Measurements from ENCODE around the gene RAB3C.
A peak's percentile ranks its signal among the peaks of the same experiment; 100 is the strongest.

The RAB3C gene

DNA sequence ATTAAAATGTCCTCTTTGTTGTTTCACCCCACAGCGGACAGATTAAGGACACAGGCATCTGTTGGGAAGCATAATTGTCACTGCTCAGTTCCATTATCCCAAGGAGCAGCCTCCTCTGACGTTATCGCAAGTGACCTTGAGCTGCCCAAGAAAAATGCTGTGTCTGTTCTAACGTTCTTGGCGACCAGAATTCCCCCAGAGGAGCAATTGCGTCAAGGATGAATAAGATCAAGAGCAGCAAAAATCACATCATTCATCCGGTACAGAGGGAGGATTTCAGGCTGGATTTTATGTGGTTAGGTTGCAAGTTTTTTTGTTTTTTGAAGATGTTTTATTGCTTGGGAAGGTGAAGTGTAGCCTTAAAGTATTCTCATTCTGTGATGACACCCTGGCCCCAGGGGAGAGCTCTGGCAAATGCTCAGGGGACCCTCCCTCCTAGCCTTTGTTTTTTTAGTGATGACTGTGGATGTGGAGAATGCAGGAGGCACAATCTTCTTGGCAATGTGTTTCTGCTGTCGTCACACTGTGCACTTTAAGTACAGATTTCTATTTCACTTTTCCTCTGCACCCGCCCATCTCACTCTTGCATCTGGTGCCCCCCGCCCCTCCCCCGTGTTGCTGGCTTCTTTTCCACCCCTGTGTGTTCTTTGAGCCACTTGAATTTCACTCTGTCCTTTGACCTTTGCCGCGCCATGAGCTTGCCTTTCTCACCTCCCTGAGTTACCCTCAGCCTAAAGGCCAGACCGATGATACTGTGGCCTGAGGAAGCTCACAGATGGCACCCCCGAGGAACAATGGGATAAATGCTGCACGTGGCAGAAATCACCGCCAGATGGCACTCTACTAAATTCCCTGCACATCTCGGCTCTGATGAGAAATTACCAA is 308.5 kb downstream of the RAB3C start:
- DNase-seq, result peak; percentile 68

DNA sequence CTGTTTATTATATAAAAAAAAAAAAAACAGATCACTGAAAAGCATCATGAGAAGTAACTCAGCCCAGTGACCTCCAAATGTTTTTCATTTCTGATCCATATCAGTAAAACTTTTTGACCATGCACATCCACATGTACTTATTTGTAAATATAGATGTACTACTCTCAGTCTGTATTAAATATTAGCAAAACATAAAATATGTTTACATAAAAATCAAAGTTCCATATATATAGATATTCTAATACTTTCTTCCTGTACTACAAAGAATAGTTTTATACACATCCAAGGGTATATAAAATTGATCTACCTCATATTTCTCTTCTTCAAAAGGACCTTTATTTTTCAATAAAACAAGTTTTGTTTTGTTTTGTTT is 309.1 kb downstream of the RAB3C start:
- DNase-seq, result no peak

GRCh38 chr5:58893551-58893950 is 310.7 kb downstream of the RAB3C start:
- DNase-seq, result no peak

DNA sequence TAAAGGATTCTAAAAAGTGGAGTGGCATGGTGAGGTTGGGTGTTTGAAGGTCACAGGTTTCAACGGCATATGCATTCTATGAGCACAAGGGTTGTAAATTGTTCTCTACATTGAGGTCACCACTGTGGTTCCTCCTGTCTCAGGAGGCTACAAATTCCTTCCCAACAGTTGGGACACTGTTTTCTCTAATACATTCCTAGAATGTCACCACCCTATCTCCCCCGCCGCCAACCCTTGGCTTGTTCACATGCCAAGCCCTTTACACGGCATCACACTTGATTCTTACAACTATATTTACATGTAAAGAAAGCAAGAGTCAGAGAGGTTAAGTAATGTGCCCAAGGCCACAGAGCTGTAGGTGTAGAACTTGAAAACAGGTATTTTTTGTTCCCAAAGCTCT is 315.1 kb downstream of the RAB3C start:
- no peak for DNase-seq

DNA sequence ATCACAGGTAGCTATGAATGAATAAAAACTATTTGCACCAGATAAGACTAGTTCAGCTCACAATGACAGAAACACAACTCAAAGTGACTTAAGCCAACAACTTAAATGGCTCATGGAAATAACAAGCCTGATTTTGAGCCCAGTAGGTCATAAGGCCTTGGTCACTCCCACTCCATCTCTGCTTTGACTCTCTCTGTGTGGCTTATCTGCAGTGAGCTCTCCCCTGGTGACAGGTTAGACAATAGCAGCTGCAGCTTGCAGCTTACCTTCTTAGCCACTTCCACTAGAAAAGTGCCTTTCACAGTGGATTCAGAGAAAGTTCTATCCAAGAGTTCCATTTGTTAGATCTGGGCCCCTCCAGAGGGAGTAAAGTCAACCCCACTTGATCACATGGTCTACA is 315.7 kb downstream of the RAB3C start:
- no peak for DNase-seq

- no peak for DNase-seq
These were observed 318.4 kb downstream of the RAB3C start for GRCh38 chr5:58901271-58901670.

- DNase-seq, result no peak
These were observed 319.4 kb downstream of the RAB3C start for GRCh38 chr5:58902305-58902704.

- DNase-seq, result no peak
These were observed 319.9 kb downstream of the RAB3C start for GRCh38 chr5:58902765-58903164.

DNA sequence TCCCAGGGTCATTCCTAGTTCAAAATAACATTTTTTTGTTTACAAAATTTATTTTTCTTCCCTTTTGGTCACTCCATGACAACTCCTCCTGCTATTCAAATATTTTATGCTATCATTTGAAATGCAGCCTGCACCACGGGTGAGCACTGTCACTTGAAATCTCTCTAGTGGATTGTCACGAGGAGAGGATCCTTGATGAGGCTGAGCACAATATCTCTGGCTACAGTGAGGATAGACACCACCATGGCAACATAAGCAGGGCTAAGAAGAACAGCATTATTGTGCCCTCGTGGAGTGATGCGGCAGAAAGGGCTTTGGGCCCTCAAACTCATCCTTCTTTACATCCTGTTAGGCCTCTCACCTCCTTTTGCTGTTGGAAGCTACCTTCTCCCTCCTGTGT is 321.9 kb downstream of the RAB3C start:
- DNase-seq, result no peak

DNA sequence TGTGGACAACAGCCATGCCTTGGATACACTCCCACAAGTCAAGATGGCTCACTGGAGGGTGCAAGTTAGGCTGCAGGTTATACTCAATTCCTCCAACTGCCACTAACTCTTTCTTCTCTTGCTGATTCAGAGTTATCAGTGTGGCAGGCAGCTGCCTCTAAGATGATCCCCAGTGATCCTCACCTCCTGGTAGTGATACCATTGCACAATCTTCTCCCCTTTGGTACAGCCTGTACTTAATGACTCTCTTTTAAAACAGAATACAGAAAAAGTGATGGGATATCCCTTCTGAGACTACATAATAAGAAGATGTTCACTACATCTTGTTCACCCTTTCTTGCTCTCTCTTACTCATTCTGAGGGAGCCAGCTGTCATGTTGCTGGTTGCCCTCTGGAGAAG is 323.1 kb downstream of the RAB3C start:
- no peak for DNase-seq

Data from stimulated activated CD4-positive, alpha-beta T cell treated with anti-CD3 and anti-CD28 coated beads, Interleukin-4, amount 100 ng/mL, for 24 hours (primary cell).